ENCODE data around the gene FNIP2. TPM values are rescaled to one million over a fixed set of nuclear protein-coding genes. Genes with fewer than 3 reads are reported as not detected.
A peak's percentile ranks its signal among the peaks of the same experiment; 100 is the strongest.
"Not testable (repeated sequence)": the region's sequence is repeated elsewhere in the genome, so short reads cannot be mapped to it uniquely, and the experiment has no call there.

The FNIP2 gene
- total and polyA plus RNA-seq, 9 of the 15 experiments (the other 6 are each of a cell fraction or from before 2014, with no cell fraction given), result 1.7 to 15.5 (median 8.3) TPM

GRCh38 chr4:158902280-158903078 lies 133.7 kb downstream of the FNIP2 start:
- Histone ChIP-seq H3K4me1 (replicated peaks in 1 of 2; ENCODE audit: control insufficient read depth in 2 of 2, insufficient read depth in 2 of 2, low read length in 2 of 2) (peaks cover 7 to 13% of the 10 kb centered on the region in 2 experiments; a peak in 4 of 5 replicates), H3K4me2 (ENCODE audit: insufficient read depth, low read length) (peak overlapping the region; percentile 52), H3K27ac (ENCODE audit: extremely low read depth, low read depth, low read length) (peak overlapping the region; percentile 83), H3K9ac (ENCODE audit: insufficient read depth in 1 of 2, low read depth in 2 of 2, low read length in 2 of 2) (peak overlapping the region; percentile 62 to 84; a peak in 3 of 4 replicates), H3K36me3 (ENCODE audit: control insufficient read depth, insufficient read depth, low read length) (peaks cover 11% of the 10 kb centered on the region; the same call in 2 of the 3 replicates), H2AFZ (ENCODE audit: low read depth, low read length) (peak overlapping the region; percentile 85)
- H4K20me1 ChIP-seq (replicated peaks; ENCODE audit: control insufficient read depth, insufficient read depth, low read length); H3K4me3 ChIP-seq; H3K9me1 ChIP-seq (ENCODE audit: control insufficient read depth, insufficient read depth, low read length); H3K9me3 ChIP-seq (replicated peaks; ENCODE audit: control insufficient read depth, insufficient read depth, low read depth, low read length); in situ Hi-C loops (cut with MboI); H3K27me3 ChIP-seq (ENCODE audit: control insufficient read depth in 2 of 2, insufficient read depth in 2 of 2, low read length in 2 of 2); H3K79me2 ChIP-seq (ENCODE audit: control insufficient read depth, insufficient read depth, low read length); BruUV-seq (replicated peaks); CTCF ChIA-PET (ENCODE audit: low intra/inter-chr PET ratio); TF ChIP-seq TEAD4 (CRISPR knock-in tag; IDR thresholded peaks at IDR 0.05; ENCODE audit: borderline replicate concordance): not testable (repeated sequence)
- POLR2A ChIA-PET, result interaction anchor here (1.0 to 1.7 kb wide), 5 partner anchors 9 to 249 kb away, joined by 3 to 7 read pairs (median 5); no protein-coding TSS in a partner anchor
- intact Hi-C loops (cut with micrococcal nuclease), result loop anchor here (5.0 kb wide), 2 partner anchors 105 to 275 kb away; no protein-coding TSS in a partner anchor
- WGBS (ENCODE audit: insufficient coverage, low coverage, missing lambda C conversion rate), result 32% methylated on average over 13 of the region's 14 CpGs
- peak; percentile 100 for ATAC-seq
- DNase-seq (ENCODE audit: extremely low read depth in 1 of 4, low spot score in 3 of 4), result peak; percentile 52 to 94 (median 63)
- peak; percentile 83 for FAIRE-seq
- TF ChIP-seq MAZ (CRISPR knock-in tag; conservative IDR thresholded peaks at IDR 0.05 in 1 of 2, IDR thresholded peaks at IDR 0.05 in 1 of 2) (peak in 1 of 2 experiments; percentile 51; a peak in 1 of 4 replicates), MTA1 (IDR thresholded peaks at IDR 0.05; ENCODE audit: borderline replicate concordance) (peak; percentile 28; the same call in 1 of the 2 replicates), SOX6 (IDR thresholded peaks at IDR 0.05) (peak; percentile 79), ZNF316 (IDR thresholded peaks at IDR 0.05) (0 out of 2 replicates have a peak, but pooled peaks have one; percentile 2), SP1 (CRISPR knock-in tag; IDR thresholded peaks at IDR 0.05) (peak; percentile 46; the same call in 1 of the 2 replicates), AFF1 (IDR thresholded peaks at IDR 0.05; ENCODE audit: low read depth in 1 of 2, partially characterized antibody in 2 of 2) (peak in 1 of 2 experiments; percentile 54), FOXJ2 (tag; IDR thresholded peaks at IDR 0.05) (peak; percentile 85), TEAD4 (IDR thresholded peaks at IDR 0.05; ENCODE audit: low read length) (peak; percentile 16; the same call in 1 of the 2 replicates), NRF1 (conservative IDR thresholded peaks at IDR 0.05 in 1 of 2, IDR thresholded peaks at IDR 0.05 in 1 of 2) (peak; percentile 14; a peak in 1 of 4 replicates), CREM (IDR thresholded peaks at IDR 0.05; ENCODE audit: low read depth) (peak; percentile 41), RAD21 (CRISPR knock-in tag; conservative IDR thresholded peaks at IDR 0.05 in 1 of 2, IDR thresholded peaks at IDR 0.05 in 1 of 2) (0 out of 4 replicates have a peak, but pooled peaks of 1 of the 2 experiments have one; percentile 18), ESRRA (IDR thresholded peaks at IDR 0.05; ENCODE audit: borderline replicate concordance, low read depth) (peak; percentile 84), TBL1XR1 (IDR thresholded peaks at IDR 0.05; ENCODE audit: low read length in 2 of 2) (0 out of 4 replicates have a peak, but pooled peaks of 1 of the 2 experiments have one; percentile 35), FOXA1 (IDR thresholded peaks at IDR 0.05; ENCODE audit: borderline replicate concordance) (peak; percentile 61; the same call in 1 of the 2 replicates), IRF9 (tag; IDR thresholded peaks at IDR 0.05) (0 out of 2 replicates have a peak, but pooled peaks have one; percentile 9)

Measured in K562 (cell line).